WTC11 (cell line): ENCODE results near the gene LRFN2. TPM values are rescaled to one million over a fixed set of nuclear protein-coding genes. Genes with fewer than 3 reads are reported as not detected.

ENCODE experiments used
- ATAC-seq: fragments of 200-7000 bp; cut with Tn5 transposase; 2 replicates; pipeline ENCODE4 v1.10.0; 2021; ENCODE audit warnings: mild to moderate bottlenecking, moderate library complexity
- CTCF ChIA-PET: fragments of 300-600 bp; sonication (Branson Sonifier 250); formaldehyde crosslinking; loops from one replicate; lab custom pipeline; 2021; ENCODE audit warnings: antibody characterized with exemption; lab: Charles Lee
- POLR2A ChIA-PET: fragments of 350-600 bp; sonication (Branson Sonifier 250); formaldehyde crosslinking; loops from one replicate; lab custom pipeline; 2021; ENCODE audit warnings: antibody characterized with exemption; lab: Charles Lee
- DNase-seq: peaks from one replicate; pipeline ENCODE4 v3.0.0; 2021; ENCODE audit warnings: low spot score
- H3K27ac Mint-ChIP-seq: 2 replicates; pipeline ENCODE4 v1.8.0; 2021; ENCODE audit warnings: mixed read lengths
- H3K27me3 Mint-ChIP-seq: 2 replicates; pipeline ENCODE4 v1.8.0; 2021; ENCODE audit warnings: low read depth, mild to moderate bottlenecking, moderate library complexity, mixed read lengths
- H3K36me3 Mint-ChIP-seq: 2 replicates; pipeline ENCODE4 v1.8.0; 2021; ENCODE audit warnings: mixed read lengths
- H3K4me1 Mint-ChIP-seq: 2 replicates; pipeline ENCODE4 v1.8.0; 2022; ENCODE audit warnings: mixed read lengths
- H3K4me3 Mint-ChIP-seq: 2 replicates; pipeline ENCODE4 v1.8.0; 2021; ENCODE audit warnings: mild to moderate bottlenecking, moderate library complexity, mixed read lengths
- H3K9me3 Mint-ChIP-seq: 2 replicates; pipeline ENCODE4 v1.8.0; 2021; ENCODE audit warnings: mixed read lengths
- ATF1 ChIP-seq: sonication (generic); formaldehyde crosslinking; IDR thresholded peaks from 2 replicates; pipeline ENCODE4 v1.8.1; 2023; ENCODE audit warnings: mild to moderate bottlenecking, moderate library complexity, missing genetic modification reagents
- CBFB ChIP-seq: sonication (generic); formaldehyde crosslinking; IDR thresholded peaks from 2 replicates; pipeline ENCODE4 v1.8.1; 2022; ENCODE audit warnings: mild to moderate bottlenecking, low read depth, missing genetic modification reagents
- GTF2I ChIP-seq: fragments of 250-450 bp; sonication (Bioruptor Pico); conservative IDR thresholded peaks from 2 replicates; pipeline ENCODE4 v1.4.0; 2021; ENCODE audit warnings: mild to moderate bottlenecking
- MYBL2 ChIP-seq: sonication (generic); formaldehyde crosslinking; IDR thresholded peaks from 2 replicates; pipeline ENCODE4 v1.8.1; 2023; ENCODE audit warnings: mild to moderate bottlenecking, moderate library complexity, missing genetic modification reagents
- NFE2L1 ChIP-seq: sonication (generic); formaldehyde crosslinking; IDR thresholded peaks from 2 replicates; pipeline ENCODE4 v1.8.1; 2023; ENCODE audit warnings: missing genetic modification reagents
- NFYB ChIP-seq: sonication (generic); formaldehyde crosslinking; conservative IDR thresholded peaks from 2 replicates; pipeline ENCODE4 v1.8.0; 2022; ENCODE audit warnings: low read depth, missing genetic modification reagents
- RELA ChIP-seq: sonication (generic); formaldehyde crosslinking; IDR thresholded peaks from 2 replicates; pipeline ENCODE4 v1.8.1; 2022; ENCODE audit warnings: missing genetic modification reagents, mild to moderate bottlenecking, borderline replicate concordance
- RORB ChIP-seq: fragments of 250-450 bp; sonication (Bioruptor Pico); IDR thresholded peaks from 2 replicates; pipeline ENCODE4 v1.9.0; 2021; ENCODE audit warnings: mild to moderate bottlenecking
- TP53 ChIP-seq: sonication (generic); formaldehyde crosslinking; IDR thresholded peaks from 2 replicates; pipeline ENCODE4 v1.8.1; 2023; ENCODE audit warnings: mild to moderate bottlenecking, missing genetic modification reagents
- ZNF121 ChIP-seq: sonication (generic); formaldehyde crosslinking; IDR thresholded peaks from 2 replicates; pipeline ENCODE4 v1.8.0; 2023; ENCODE audit warnings: missing genetic modification reagents
- ZNF138 ChIP-seq: sonication (generic); formaldehyde crosslinking; conservative IDR thresholded peaks from 2 replicates; pipeline ENCODE4 v1.8.1; 2022; ENCODE audit warnings: mild to moderate bottlenecking, moderate library complexity, missing genetic modification reagents
- ZNF263 ChIP-seq: sonication (generic); formaldehyde crosslinking; IDR thresholded peaks from 2 replicates; pipeline ENCODE4 v1.8.1; 2022; ENCODE audit warnings: low read depth, mild to moderate bottlenecking, moderate library complexity, missing genetic modification reagents
- ZNF416 ChIP-seq: fragments of 250-450 bp; sonication (Bioruptor Pico); IDR thresholded peaks from 2 replicates; pipeline ENCODE4 v1.9.0; 2021; ENCODE audit warnings: mild to moderate bottlenecking, inconsistent platforms
- total RNA-seq: library from RNA; stranded (reverse); gene quantifications from 3 replicates; pipeline ENCODE4 v1.2.3, GENCODE V29; 2021
- TF ChIP-seq, protein P1 (sequence below): sonication (generic); formaldehyde crosslinking; IDR thresholded peaks from 2 replicates; pipeline ENCODE4 v1.8.1; 2022; ENCODE audit warnings: missing genetic modification reagents, borderline replicate concordance
- TF ChIP-seq, protein P2 (sequence below): fragments of 250-450 bp; sonication (Bioruptor Pico); conservative IDR thresholded peaks from 2 replicates; pipeline ENCODE4 v1.9.0; 2021; ENCODE audit warnings: mild to moderate bottlenecking
- TF ChIP-seq, protein P3 (sequence below): sonication (generic); formaldehyde crosslinking; IDR thresholded peaks from 2 replicates; pipeline ENCODE4 v1.8.0; 2022; ENCODE audit warnings: mild to moderate bottlenecking, missing genetic modification reagents
- TF ChIP-seq, protein P4 (sequence below): sonication (generic); formaldehyde crosslinking; conservative IDR thresholded peaks from 2 replicates; pipeline ENCODE4 v1.8.1; 2023; ENCODE audit warnings: mild to moderate bottlenecking, low read depth, missing genetic modification reagents, moderate library complexity
- TF ChIP-seq, protein P5 (sequence below): sonication (generic); formaldehyde crosslinking; IDR thresholded peaks from 2 replicates; pipeline ENCODE4 v1.8.1; 2023; ENCODE audit warnings: mild to moderate bottlenecking, missing genetic modification reagents, borderline replicate concordance

Gene LRFN2
- total RNA-seq, 1 experiment from 2014 or later, result 1.6 TPM

DNA sequence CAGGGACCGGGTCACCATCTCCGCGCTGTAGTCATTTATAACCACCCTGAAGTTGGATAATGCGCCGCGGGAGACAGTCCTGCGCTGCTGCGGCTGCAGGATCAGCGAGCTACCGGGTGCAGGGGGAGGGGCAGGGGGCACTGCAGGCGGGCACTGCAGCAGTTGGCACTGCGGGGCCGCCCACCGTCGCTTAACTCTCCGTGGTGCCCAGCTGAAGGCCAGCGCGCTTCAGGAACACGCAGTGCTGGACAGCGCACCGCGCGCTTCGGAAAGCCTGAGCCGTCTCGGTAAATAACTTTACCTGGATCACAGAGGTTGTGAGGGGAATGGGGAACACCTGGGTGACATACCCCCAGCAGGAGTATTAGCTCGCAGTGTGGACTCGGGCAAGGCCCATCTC lies 12.4 kb upstream of the LRFN2 start:
- ChIA-PET POLR2A (no interaction called here), CTCF (interaction anchor here (1.0 to 1.5 kb wide), 3 partner anchors 12 to 271 kb away, joined by 4 to 5 read pairs (median 5); no protein-coding TSS in a partner anchor)
- TF ChIP-seq, protein P1, sequence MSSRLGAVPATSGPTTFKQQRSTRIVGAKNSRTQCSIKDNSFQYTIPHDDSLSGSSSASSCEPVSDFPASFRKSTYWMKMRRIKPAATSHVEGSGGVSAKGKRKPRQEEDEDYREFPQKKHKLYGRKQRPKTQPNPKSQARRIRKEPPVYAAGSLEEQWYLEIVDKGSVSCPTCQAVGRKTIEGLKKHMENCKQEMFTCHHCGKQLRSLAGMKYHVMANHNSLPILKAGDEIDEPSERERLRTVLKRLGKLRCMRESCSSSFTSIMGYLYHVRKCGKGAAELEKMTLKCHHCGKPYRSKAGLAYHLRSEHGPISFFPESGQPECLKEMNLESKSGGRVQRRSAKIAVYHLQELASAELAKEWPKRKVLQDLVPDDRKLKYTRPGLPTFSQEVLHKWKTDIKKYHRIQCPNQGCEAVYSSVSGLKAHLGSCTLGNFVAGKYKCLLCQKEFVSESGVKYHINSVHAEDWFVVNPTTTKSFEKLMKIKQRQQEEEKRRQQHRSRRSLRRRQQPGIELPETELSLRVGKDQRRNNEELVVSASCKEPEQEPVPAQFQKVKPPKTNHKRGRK (CRISPR knock-in tag), result no peak
- TF ChIP-seq ZNF121 (CRISPR knock-in tag), result no peak
- TF ChIP-seq GTF2I (CRISPR knock-in tag), result no peak
- TF ChIP-seq RELA, result no peak
- TF ChIP-seq RORB (CRISPR knock-in tag), result no peak
- TF ChIP-seq, protein P2, sequence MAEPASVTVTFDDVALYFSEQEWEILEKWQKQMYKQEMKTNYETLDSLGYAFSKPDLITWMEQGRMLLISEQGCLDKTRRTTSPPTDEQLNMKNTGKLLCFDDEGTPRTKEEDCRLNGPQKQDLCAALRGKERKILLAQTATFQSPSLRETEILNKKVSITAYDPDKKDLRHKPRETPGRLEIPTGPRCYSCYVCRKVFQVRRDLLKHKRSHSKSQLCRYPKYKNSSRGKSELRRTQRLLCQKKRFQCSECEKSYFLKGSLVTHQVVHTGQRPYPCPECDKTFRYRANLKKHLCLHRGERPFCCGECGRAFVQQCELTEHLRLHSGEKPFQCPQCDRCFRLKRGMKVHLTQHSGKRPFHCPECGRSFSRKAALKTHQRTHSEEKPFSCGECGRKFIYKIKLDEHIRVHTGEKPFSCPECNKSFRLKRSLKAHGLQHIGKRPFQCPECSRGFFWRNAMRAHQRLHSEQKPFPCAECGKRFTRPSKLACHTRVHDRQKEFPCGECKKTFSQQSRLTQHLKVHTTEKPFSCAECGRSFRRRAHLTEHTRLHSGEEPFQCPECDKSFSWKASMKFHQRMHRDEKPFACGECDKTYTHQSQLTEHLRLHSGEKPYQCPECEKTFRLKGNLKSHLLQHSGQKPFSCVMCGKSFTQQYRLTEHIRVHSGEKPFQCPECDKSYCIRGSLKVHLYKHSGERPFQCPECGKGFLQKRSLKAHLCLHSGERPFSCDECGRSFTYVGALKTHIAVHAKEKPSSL, result no peak
- TF ChIP-seq ZNF138 (CRISPR knock-in tag), result no peak
- TF ChIP-seq ZNF263 (CRISPR knock-in tag), result no peak
- TF ChIP-seq CBFB, result no peak
- TF ChIP-seq NFYB (CRISPR knock-in tag), result no peak
- H3K36me3 Mint-ChIP-seq, result no peaks in the 10 kb centered on the region
- H3K27ac Mint-ChIP-seq, result no peak overlapping the region
- ATAC-seq (no peak), DNase-seq (no peak)
- peaks cover 8% of the 10 kb centered on the region for H3K4me1 Mint-ChIP-seq
- no peak overlapping the region for H3K4me3 Mint-ChIP-seq
- H3K9me3 Mint-ChIP-seq, result no peaks in the 10 kb centered on the region
- no peaks in the 10 kb centered on the region; the same call in 1 of the 2 replicates for H3K27me3 Mint-ChIP-seq

DNA sequence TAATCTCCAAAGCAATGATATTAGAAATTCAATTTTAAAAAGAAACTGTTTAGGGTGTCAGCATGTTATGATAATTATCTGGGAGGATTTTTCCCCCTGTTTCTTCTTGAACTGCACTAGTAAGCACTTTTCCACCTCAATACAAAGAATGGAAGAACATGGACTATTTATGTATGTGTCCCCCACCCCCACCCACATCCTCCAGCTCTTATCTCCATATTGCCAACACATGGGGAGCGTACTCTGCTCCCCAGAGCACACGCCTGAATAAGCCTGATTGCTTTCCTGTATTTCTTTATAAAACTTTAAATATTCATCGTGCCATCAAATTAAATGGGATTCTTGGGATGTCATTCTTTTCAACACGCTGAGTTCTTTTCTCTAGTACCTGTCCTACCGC lies 11.4 kb upstream of the LRFN2 start:
- DNase-seq (no peak), ATAC-seq (no peak)
- TF ChIP-seq, protein P3, sequence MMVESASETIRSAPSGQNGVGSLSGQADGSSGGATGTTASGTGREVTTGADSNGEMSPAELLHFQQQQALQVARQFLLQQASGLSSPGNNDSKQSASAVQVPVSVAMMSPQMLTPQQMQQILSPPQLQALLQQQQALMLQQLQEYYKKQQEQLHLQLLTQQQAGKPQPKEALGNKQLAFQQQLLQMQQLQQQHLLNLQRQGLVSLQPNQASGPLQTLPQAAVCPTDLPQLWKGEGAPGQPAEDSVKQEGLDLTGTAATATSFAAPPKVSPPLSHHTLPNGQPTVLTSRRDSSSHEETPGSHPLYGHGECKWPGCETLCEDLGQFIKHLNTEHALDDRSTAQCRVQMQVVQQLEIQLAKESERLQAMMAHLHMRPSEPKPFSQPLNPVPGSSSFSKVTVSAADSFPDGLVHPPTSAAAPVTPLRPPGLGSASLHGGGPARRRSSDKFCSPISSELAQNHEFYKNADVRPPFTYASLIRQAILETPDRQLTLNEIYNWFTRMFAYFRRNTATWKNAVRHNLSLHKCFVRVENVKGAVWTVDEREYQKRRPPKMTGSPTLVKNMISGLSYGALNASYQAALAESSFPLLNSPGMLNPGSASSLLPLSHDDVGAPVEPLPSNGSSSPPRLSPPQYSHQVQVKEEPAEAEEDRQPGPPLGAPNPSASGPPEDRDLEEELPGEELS (CRISPR knock-in tag), result no peak
- TF ChIP-seq ZNF416 (CRISPR knock-in tag) (no peak), TP53 (no peak)
- TF ChIP-seq, protein P4, sequence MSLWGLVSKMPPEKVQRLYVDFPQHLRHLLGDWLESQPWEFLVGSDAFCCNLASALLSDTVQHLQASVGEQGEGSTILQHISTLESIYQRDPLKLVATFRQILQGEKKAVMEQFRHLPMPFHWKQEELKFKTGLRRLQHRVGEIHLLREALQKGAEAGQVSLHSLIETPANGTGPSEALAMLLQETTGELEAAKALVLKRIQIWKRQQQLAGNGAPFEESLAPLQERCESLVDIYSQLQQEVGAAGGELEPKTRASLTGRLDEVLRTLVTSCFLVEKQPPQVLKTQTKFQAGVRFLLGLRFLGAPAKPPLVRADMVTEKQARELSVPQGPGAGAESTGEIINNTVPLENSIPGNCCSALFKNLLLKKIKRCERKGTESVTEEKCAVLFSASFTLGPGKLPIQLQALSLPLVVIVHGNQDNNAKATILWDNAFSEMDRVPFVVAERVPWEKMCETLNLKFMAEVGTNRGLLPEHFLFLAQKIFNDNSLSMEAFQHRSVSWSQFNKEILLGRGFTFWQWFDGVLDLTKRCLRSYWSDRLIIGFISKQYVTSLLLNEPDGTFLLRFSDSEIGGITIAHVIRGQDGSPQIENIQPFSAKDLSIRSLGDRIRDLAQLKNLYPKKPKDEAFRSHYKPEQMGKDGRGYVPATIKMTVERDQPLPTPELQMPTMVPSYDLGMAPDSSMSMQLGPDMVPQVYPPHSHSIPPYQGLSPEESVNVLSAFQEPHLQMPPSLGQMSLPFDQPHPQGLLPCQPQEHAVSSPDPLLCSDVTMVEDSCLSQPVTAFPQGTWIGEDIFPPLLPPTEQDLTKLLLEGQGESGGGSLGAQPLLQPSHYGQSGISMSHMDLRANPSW (CRISPR knock-in tag), result no peak
- CTCF ChIA-PET, result interaction anchor here (1.0 to 1.5 kb wide), 2 partner anchors 11 to 270 kb away, joined by 5 read pairs; no protein-coding TSS in a partner anchor
- H3K27me3 Mint-ChIP-seq, result no peaks in the 10 kb centered on the region; the same call in 1 of the 2 replicates
- H3K36me3 Mint-ChIP-seq, result no peaks in the 10 kb centered on the region
- H3K4me1 Mint-ChIP-seq, result peaks cover 8% of the 10 kb centered on the region
- POLR2A ChIA-PET, result no interaction called here
- no peak overlapping the region for H3K4me3 Mint-ChIP-seq
- no peak overlapping the region for H3K27ac Mint-ChIP-seq
- no peaks in the 10 kb centered on the region for H3K9me3 Mint-ChIP-seq

DNA sequence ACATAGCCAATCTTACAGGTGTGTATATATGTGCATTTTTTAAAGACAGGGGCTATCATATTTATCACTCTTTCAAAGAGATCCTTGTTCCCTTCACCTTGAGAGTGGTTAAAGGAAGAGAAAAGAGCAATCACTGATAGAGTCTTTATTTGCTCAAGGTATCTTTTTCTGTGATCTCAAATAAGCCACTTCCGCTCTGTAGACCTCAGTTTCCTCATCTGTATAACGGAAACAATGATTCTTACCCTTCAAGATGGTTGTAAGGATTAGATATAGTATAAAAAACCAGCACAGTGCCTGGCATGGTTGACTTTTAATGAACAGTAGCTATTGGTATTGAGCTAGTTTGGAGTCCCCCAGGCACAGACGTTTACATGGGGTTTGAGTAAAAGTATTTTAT lies 10.1 kb upstream of the LRFN2 start:
- peaks cover 2% of the 10 kb centered on the region for H3K4me1 Mint-ChIP-seq
- H3K27me3 Mint-ChIP-seq, result no peaks in the 10 kb centered on the region; the same call in 1 of the 2 replicates
- ChIA-PET POLR2A (no interaction called here), CTCF (no interaction called here)
- DNase-seq, result no peak
- H3K27ac Mint-ChIP-seq, result no peak overlapping the region
- no peaks in the 10 kb centered on the region for H3K36me3 Mint-ChIP-seq
- no peak overlapping the region for H3K4me3 Mint-ChIP-seq
- no peak for ATAC-seq
- no peaks in the 10 kb centered on the region for H3K9me3 Mint-ChIP-seq
- TF ChIP-seq MYBL2 (CRISPR knock-in tag) (no peak), NFE2L1 (CRISPR knock-in tag) (no peak), ATF1 (CRISPR knock-in tag) (no peak)
- TF ChIP-seq, protein P5, sequence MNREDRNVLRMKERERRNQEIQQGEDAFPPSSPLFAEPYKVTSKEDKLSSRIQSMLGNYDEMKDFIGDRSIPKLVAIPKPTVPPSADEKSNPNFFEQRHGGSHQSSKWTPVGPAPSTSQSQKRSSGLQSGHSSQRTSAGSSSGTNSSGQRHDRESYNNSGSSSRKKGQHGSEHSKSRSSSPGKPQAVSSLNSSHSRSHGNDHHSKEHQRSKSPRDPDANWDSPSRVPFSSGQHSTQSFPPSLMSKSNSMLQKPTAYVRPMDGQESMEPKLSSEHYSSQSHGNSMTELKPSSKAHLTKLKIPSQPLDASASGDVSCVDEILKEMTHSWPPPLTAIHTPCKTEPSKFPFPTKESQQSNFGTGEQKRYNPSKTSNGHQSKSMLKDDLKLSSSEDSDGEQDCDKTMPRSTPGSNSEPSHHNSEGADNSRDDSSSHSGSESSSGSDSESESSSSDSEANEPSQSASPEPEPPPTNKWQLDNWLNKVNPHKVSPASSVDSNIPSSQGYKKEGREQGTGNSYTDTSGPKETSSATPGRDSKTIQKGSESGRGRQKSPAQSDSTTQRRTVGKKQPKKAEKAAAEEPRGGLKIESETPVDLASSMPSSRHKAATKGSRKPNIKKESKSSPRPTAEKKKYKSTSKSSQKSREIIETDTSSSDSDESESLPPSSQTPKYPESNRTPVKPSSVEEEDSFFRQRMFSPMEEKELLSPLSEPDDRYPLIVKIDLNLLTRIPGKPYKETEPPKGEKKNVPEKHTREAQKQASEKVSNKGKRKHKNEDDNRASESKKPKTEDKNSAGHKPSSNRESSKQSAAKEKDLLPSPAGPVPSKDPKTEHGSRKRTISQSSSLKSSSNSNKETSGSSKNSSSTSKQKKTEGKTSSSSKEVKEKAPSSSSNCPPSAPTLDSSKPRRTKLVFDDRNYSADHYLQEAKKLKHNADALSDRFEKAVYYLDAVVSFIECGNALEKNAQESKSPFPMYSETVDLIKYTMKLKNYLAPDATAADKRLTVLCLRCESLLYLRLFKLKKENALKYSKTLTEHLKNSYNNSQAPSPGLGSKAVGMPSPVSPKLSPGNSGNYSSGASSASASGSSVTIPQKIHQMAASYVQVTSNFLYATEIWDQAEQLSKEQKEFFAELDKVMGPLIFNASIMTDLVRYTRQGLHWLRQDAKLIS (CRISPR knock-in tag), result no peak
